H1 (cell line): ENCODE results near the gene GRK3. TPM values are rescaled to one million over a fixed set of nuclear protein-coding genes. Genes with fewer than 3 reads are reported as not detected.

ENCODE experiments used
- CTCF ChIA-PET: fragments of 300-600 bp; sonication (Branson Sonifier 250); formaldehyde crosslinking; loops from one replicate; lab custom pipeline; 2021; ENCODE audit not compliant: partially characterized antibody; lab: Charles Lee
- POLR2A ChIA-PET: fragments of 300-600 bp; sonication (Branson Sonifier 250); formaldehyde crosslinking; loops from one replicate; lab custom pipeline; 2021; ENCODE audit warnings: inconsistent platforms; ENCODE audit not compliant: partially characterized antibody; lab: Charles Lee
- DNase-seq, 2 experiments: peaks; one replicate each; pipeline versions ENCODE4 v3.0.0 to v3.0.0-alpha.2; 2010 to 2022; ENCODE audit warnings: low spot score in 2 of 2, low read depth in 1 of 2, mixed read lengths in 1 of 2
- FAIRE-seq: peaks from 2 replicates; lab custom pipeline; 2011; peaks lifted over from hg19 to GRCh38; lab: Jason Lieb, UNC
- H2AFZ ChIP-seq: 2 replicates; pipeline ENCODE4 v1.8.1; 2012; ENCODE audit warnings: low read length, inconsistent platforms
- H2AK5ac ChIP-seq: 2 replicates; pipeline ENCODE4 v1.6.1; 2013; ENCODE audit warnings: low read depth, low read length
- H2BK120ac ChIP-seq: replicated peaks from 2 replicates; pipeline ENCODE3; 2013; ENCODE audit warnings: low read depth, low read length, inconsistent platforms
- H2BK12ac ChIP-seq: 2 replicates; pipeline ENCODE4 v1.6.1; 2013; ENCODE audit warnings: low read depth, low read length
- H2BK15ac ChIP-seq: 2 replicates; pipeline ENCODE4 v1.6.1; 2013; ENCODE audit warnings: low read length
- H2BK20ac ChIP-seq: 2 replicates; pipeline ENCODE4 v1.6.1; 2013; ENCODE audit warnings: low read length
- H2BK5ac ChIP-seq: 2 replicates; pipeline ENCODE4 v1.6.1; 2013; ENCODE audit warnings: low read depth, low read length
- H3K14ac ChIP-seq: 2 replicates; pipeline ENCODE4 v1.6.1; 2013; ENCODE audit warnings: inconsistent platforms; ENCODE audit not compliant: insufficient read length
- H3K18ac ChIP-seq: 2 replicates; pipeline ENCODE4 v1.6.1; 2013; ENCODE audit warnings: low read length; ENCODE audit errors: extremely low read depth
- H3K23ac ChIP-seq: 2 replicates; pipeline ENCODE4 v1.6.1; 2013; ENCODE audit warnings: inconsistent platforms; ENCODE audit not compliant: insufficient read length
- H3K23me2 ChIP-seq: 2 replicates; pipeline ENCODE4 v1.6.1; 2013; ENCODE audit warnings: low read depth, low read length
- H3K27ac ChIP-seq: 2 replicates; pipeline ENCODE4 v1.6.1; 2011; ENCODE audit warnings: low read depth, low read length, inconsistent platforms
- H3K27me3 ChIP-seq, 4 experiments: replicated peaks in 1 of 4; 1 replicate in 1 of 4; 2 replicates in 3 of 4; pipeline versions ENCODE4 v1.6.1 to v1.8.1; 2011 to 2013; ENCODE audit warnings: low read length in 3 of 4, mild to moderate bottlenecking in 3 of 4, inconsistent platforms in 2 of 4, mixed read lengths in 2 of 4, moderate library complexity in 1 of 4; ENCODE audit not compliant: control insufficient read depth in 3 of 4, insufficient read depth in 3 of 4; ENCODE audit errors: extremely low read depth in 1 of 4
- H3K36me3 ChIP-seq, 4 experiments: 2 replicates each; pipeline versions ENCODE4 v1.6.1 to v1.8.1; 2011 to 2013; ENCODE audit warnings: mild to moderate bottlenecking in 4 of 4, low read length in 3 of 4, moderate library complexity in 2 of 4, control low read depth in 1 of 4, inconsistent platforms in 1 of 4; ENCODE audit not compliant: insufficient read depth in 4 of 4, control insufficient read depth in 2 of 4
- H3K4ac ChIP-seq: replicated peaks from 2 replicates; pipeline ENCODE3; 2013; ENCODE audit warnings: low read length, low read depth, mixed read lengths, inconsistent platforms; ENCODE audit not compliant: insufficient read length
- H3K4me1 ChIP-seq, 4 experiments: replicated peaks in 1 of 4; 1 replicate in 1 of 4; 2 replicates in 3 of 4; pipeline versions ENCODE4 v1.6.1 to v1.8.1; 2011 to 2013; ENCODE audit warnings: low read length in 3 of 4, inconsistent platforms in 2 of 4, mixed read lengths in 1 of 4; ENCODE audit not compliant: insufficient read depth in 4 of 4, control insufficient read depth in 3 of 4
- H3K4me2 ChIP-seq, 2 experiments: 2 replicates each; pipeline versions ENCODE4 v1.6.1 to v1.8.1; 2011 to 2013; ENCODE audit warnings: low read depth in 2 of 2, low read length in 2 of 2, control low read depth in 1 of 2, inconsistent platforms in 1 of 2, mild to moderate bottlenecking in 1 of 2; ENCODE audit not compliant: insufficient read depth in 1 of 2
- H3K4me3 ChIP-seq, 4 experiments: fragments of 200-600, 300-600 bp in 1 of 4; sonication (generic), shearing (Covaris generic), sonication (Bioruptor Twin) in 1 of 4; 2 replicates each; pipeline versions ENCODE4 v1.5.1 to v1.8.1; 2011 to 2016; ENCODE audit warnings: low read length in 4 of 4, low read depth in 3 of 4, control low read depth in 2 of 4, inconsistent platforms in 2 of 4, mild to moderate bottlenecking in 2 of 4, mixed read lengths in 1 of 4, moderate library complexity in 1 of 4; ENCODE audit not compliant: insufficient read depth in 2 of 4; ENCODE audit errors: extremely low read depth in 1 of 4
- H3K56ac ChIP-seq: replicated peaks from 2 replicates; pipeline ENCODE3; 2013; ENCODE audit warnings: low read depth, mild to moderate bottlenecking, mixed read lengths, low read length, inconsistent platforms; ENCODE audit not compliant: insufficient read length
- H3K79me1 ChIP-seq: 2 replicates; pipeline ENCODE4 v1.6.1; 2013; ENCODE audit warnings: low read depth, low read length, control low read depth
- H3K79me2 ChIP-seq, 2 experiments: 2 replicates each; pipeline versions ENCODE4 v1.6.1 to v1.8.1; 2012 to 2013; ENCODE audit warnings: low read length in 2 of 2, mild to moderate bottlenecking in 2 of 2, inconsistent platforms in 1 of 2; ENCODE audit not compliant: insufficient read depth in 2 of 2, control insufficient read depth in 1 of 2
- H3K9ac ChIP-seq, 4 experiments: replicated peaks in 1 of 4; 1 replicate in 1 of 4; 2 replicates in 3 of 4; pipeline versions ENCODE4 v1.6.1 to v1.8.1; 2011 to 2013; ENCODE audit warnings: low read depth in 3 of 4, low read length in 3 of 4, control low read depth in 2 of 4, mild to moderate bottlenecking in 2 of 4, moderate library complexity in 2 of 4, inconsistent platforms in 1 of 4; ENCODE audit errors: extremely low read depth in 1 of 4
- H3K9me3 ChIP-seq, 2 experiments: 2 replicates each; pipeline versions ENCODE4 v1.6.1 to v1.8.1; 2012 to 2013; ENCODE audit warnings: mild to moderate bottlenecking in 2 of 2, moderate library complexity in 2 of 2, control low read depth in 1 of 2, inconsistent platforms in 1 of 2, low read depth in 1 of 2, low read length in 1 of 2, mixed read lengths in 1 of 2; ENCODE audit not compliant: insufficient read depth in 2 of 2
- H4K20me1 ChIP-seq, 2 experiments: replicated peaks in 1 of 2; 2 replicates each; pipeline versions ENCODE3 to v1.8.1; 2011 to 2013; ENCODE audit warnings: inconsistent platforms in 2 of 2, low read length in 2 of 2, mild to moderate bottlenecking in 1 of 2; ENCODE audit not compliant: insufficient read depth in 2 of 2, control insufficient read depth in 1 of 2
- H4K5ac ChIP-seq: 2 replicates; pipeline ENCODE4 v1.6.1; 2013; ENCODE audit warnings: low read length, low read depth, mixed read lengths, inconsistent platforms; ENCODE audit not compliant: insufficient read length
- H4K8ac ChIP-seq: 2 replicates; pipeline ENCODE4 v1.8.0; 2013; ENCODE audit warnings: mild to moderate bottlenecking, moderate library complexity, low read length, inconsistent platforms; ENCODE audit not compliant: insufficient read depth; ENCODE audit errors: extremely low read depth
- H4K91ac ChIP-seq: replicated peaks from 2 replicates; pipeline ENCODE3; 2013; ENCODE audit warnings: low read length, mixed read lengths, inconsistent platforms; ENCODE audit not compliant: insufficient read length
- BACH1 ChIP-seq: IDR thresholded peaks from 2 replicates; pipeline ENCODE4 v1.6.1; 2012; ENCODE audit warnings: low read length, improper control_type of control experiment
- BCL11A ChIP-seq, 2 experiments: IDR thresholded peaks; one replicate each; pipeline ENCODE4 v1.6.1; 2011; ENCODE audit warnings: low read depth in 2 of 2, low read length in 2 of 2, mild to moderate bottlenecking in 2 of 2
- CBX8 ChIP-seq: fragments of 300-800, 300-1000 bp; sonication (generic); IDR thresholded peaks from 2 replicates; pipeline ENCODE4 v1.7.1; 2016; ENCODE audit warnings: low read depth, low read length, borderline replicate concordance
- EZH2 ChIP-seq: fragments of 200-600 bp; sonication (generic); IDR thresholded peaks from 2 replicates; pipeline ENCODE4 v1.7.1; 2012; ENCODE audit warnings: low read depth, mild to moderate bottlenecking, moderate library complexity, low read length, inconsistent platforms; ENCODE audit not compliant: severe bottlenecking
- FOSL1 ChIP-seq: IDR thresholded peaks from 2 replicates; pipeline ENCODE4 v1.6.1; 2011; ENCODE audit warnings: mild to moderate bottlenecking, low read depth, low read length, moderate library complexity; ENCODE audit not compliant: insufficient read depth
- HDAC2 ChIP-seq, 2 experiments: fragments of 300-600 bp in 1 of 2; sonication (generic) in 1 of 2; IDR thresholded peaks; 2 replicates each; pipeline ENCODE4 v1.6.1; 2011 to 2012; ENCODE audit warnings: low read depth in 2 of 2, low read length in 2 of 2, mild to moderate bottlenecking in 2 of 2, moderate library complexity in 2 of 2, borderline replicate concordance in 1 of 2, inconsistent platforms in 1 of 2
- KDM5A ChIP-seq: fragments of 200-600 bp; IDR thresholded peaks from 2 replicates; pipeline ENCODE4 v1.7.1; 2012; ENCODE audit warnings: mild to moderate bottlenecking, low read length, inconsistent platforms, mixed read lengths
- MAFK ChIP-seq: IDR thresholded peaks from 2 replicates; pipeline ENCODE4 v1.6.1; 2012; ENCODE audit warnings: low read depth, mild to moderate bottlenecking, improper control_type of control experiment, low read length
- NANOG ChIP-seq: IDR thresholded peaks from 2 replicates; pipeline ENCODE4 v1.6.1; 2011; ENCODE audit warnings: low read length, low read depth, mild to moderate bottlenecking, inconsistent platforms; ENCODE audit not compliant: insufficient read depth, poor library complexity, severe bottlenecking
- NRF1 ChIP-seq: IDR thresholded peaks from 2 replicates; pipeline ENCODE4 v1.6.1; 2011; ENCODE audit warnings: mild to moderate bottlenecking, low read depth, low read length, improper control_type of control experiment
- RFX5 ChIP-seq: IDR thresholded peaks from 2 replicates; pipeline ENCODE4 v1.6.1; 2011; ENCODE audit warnings: low read depth, low read length, improper control_type of control experiment, borderline replicate concordance
- WGBS, 2 experiments: shearing (Covaris generic) in 1 of 2; methylation state at CpG; one replicate each; pipeline versions ENCODE4 v1.1.6 to v1.1.7; 2013 to 2015; ENCODE audit warnings: low lambda C conversion rate in 2 of 2, mixed read lengths in 2 of 2, inconsistent platforms in 1 of 2, low coverage in 1 of 2, missing lambda C conversion rate in 1 of 2; ENCODE audit not compliant: insufficient replicate concordance in 2 of 2, insufficient coverage in 1 of 2, insufficient read length in 1 of 2; ENCODE audit errors: extremely low coverage in 1 of 2, missing lambda C conversion rate in 1 of 2; 5-methylcytosine and 5-hydroxymethylcytosine counted together
- polyA plus RNA-seq, 7 experiments: library from polyadenylated mRNA; depleted of rRNA in 3 of 7; stranded (reverse) in 5 of 7; unstranded in 2 of 7; fragments of >200 nt in 5 of 7; fragments of 200-250 nt in 2 of 7; gene quantifications; 1 replicate in 5 of 7; 2 replicates in 1 of 7; 4 replicates in 1 of 7; pipeline versions ENCODE4 v1.2.1 to v1.2.3, GENCODE V29; 2011 to 2013; ENCODE audit warnings: missing spikeins in 2 of 7, mixed read lengths in 2 of 7
- total RNA-seq: library from RNA; stranded (reverse); fragmentation: NEBNext Ultra II Directional; extraction: Animal tissue kit (Norgen Biotek cat#: 25700); gene quantifications from 2 replicates; pipeline ENCODE4 v1.2.1, GENCODE V29; 2021

Gene GRK3
- total and polyA plus RNA-seq, 2 of the 8 experiments (the other 6 are each of a cell fraction or from before 2014, with no cell fraction given) = 7.5 to 35.3 TPM

GRCh38 chr22:25698978-25699377 is 134.5 kb downstream of the GRK3 start:
- POLR2A ChIA-PET = interaction anchor here (0.5 kb wide), 1 partner anchor 141 kb away, joined by 4 read pairs; no protein-coding TSS in a partner anchor
- CTCF ChIA-PET = interaction anchor here (0.6 to 2.1 kb wide), 4 partner anchors 10 to 237 kb away, joined by 3 to 7 read pairs (median 4); no protein-coding TSS in a partner anchor
- no peak overlapping the region for H3K27ac ChIP-seq

More at GRCh38 chr22:25698978-25699377, 134.5 kb downstream of the GRK3 start:
- H3K36me3 ChIP-seq = peaks cover 0 to 2% (median 0%) of the 10 kb centered on the region in 4 experiments; a peak in 1 of 8 replicates
- peaks cover 0 to 1% of the 10 kb centered on the region in 2 experiments for H4K20me1 ChIP-seq
- FAIRE-seq (no peak), DNase-seq (no peak)
- H3K9ac ChIP-seq = no peak overlapping the region
- H3K4me1 ChIP-seq = no peaks in the 10 kb centered on the region; a peak in 1 of 7 replicates
- H2BK12ac ChIP-seq = no peak overlapping the region
- no peak overlapping the region for H3K14ac ChIP-seq
- H3K18ac ChIP-seq = no peak overlapping the region
- H2BK20ac ChIP-seq = no peak overlapping the region
- WGBS, 2 experiments = 91% methylated on average over 6 of the region's 6 CpGs; no CpG with 5 or more reads in 1 of the 2 experiments
- no peak overlapping the region for H4K5ac ChIP-seq
- no peak overlapping the region for H2BK120ac ChIP-seq
- no peak overlapping the region for H2AFZ ChIP-seq
- H3K4me3 ChIP-seq = no peak overlapping the region
- TF ChIP-seq KDM5A (no peak), MAFK (no peak), NANOG (no peak), EZH2 (no peak), BACH1 (no peak), FOSL1 (no peak), CBX8 (no peak), HDAC2 (IDR thresholded peaks at IDR 0.05; ENCODE audit: borderline replicate concordance in 1 of 2, low read depth in 2 of 2, low read length in 2 of 2) (no peak), RFX5 (no peak), BCL11A (IDR thresholded peaks at IDR 0.05; ENCODE audit: low read depth in 2 of 2, low read length in 2 of 2) (no peak), NRF1 (no peak)
- TF ChIP-seq, all 59 proteins: peak for 0
- Histone ChIP-seq H3K79me2 (no peaks in the 10 kb centered on the region), H4K8ac (no peak overlapping the region), H3K23me2 (no peaks in the 10 kb centered on the region; the same call in 1 of the 2 replicates), H3K4me2 (no peak overlapping the region), H3K56ac (no peak overlapping the region), H3K27me3 (no peaks in the 10 kb centered on the region), H3K9me3 (no peaks in the 10 kb centered on the region), H2BK5ac (no peak overlapping the region), H2BK15ac (no peak overlapping the region), H2AK5ac (no peak overlapping the region), H4K91ac (no peak overlapping the region), H3K4ac (no peak overlapping the region), H3K23ac (no peak overlapping the region), H3K79me1 (no peaks in the 10 kb centered on the region)
